ENCODE data around the gene SKI.
"Not testable (repeated sequence)": the region's sequence is repeated elsewhere in the genome, so short reads cannot be mapped to it uniquely, and the experiment has no call there.

The SKI gene

DNA sequence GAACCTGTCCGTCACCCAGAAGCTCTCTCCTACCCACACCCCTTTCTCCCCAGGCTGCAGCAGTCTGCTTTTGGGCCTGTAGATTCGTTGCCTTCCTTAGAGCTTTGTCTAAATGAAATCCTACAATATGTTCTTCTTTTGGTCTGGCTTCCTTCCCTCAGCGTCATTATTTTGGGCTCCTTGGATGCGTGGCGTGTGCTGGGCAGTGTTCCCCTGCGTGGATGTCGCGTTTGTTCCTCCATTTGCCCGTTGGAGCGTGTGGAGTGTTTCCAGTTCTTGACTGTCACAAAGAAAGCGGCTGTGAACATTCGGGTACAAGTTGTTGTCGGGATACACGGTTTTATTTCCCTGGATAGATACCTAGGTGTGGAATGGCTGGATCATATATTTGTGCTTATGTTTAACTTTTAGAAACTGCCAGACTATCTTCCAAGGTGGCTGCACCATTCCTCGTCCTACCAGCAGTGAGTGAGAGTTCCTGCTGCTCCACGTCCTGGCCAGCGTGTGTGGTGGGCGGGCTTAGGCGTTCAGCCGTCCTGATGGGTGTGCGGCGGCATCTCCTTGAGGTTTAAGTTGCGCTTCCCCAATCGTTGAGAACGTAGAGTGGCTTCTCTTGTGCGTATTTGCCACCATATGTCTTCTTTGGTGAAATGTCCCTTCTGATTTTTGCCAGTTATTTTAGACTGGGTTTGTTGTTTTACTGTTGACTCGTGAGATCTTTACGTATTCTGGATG, 31.7 kb downstream of the SKI start:
- DNase-seq (ENCODE audit: low read depth in 2 of 2) = no peak

DNA sequence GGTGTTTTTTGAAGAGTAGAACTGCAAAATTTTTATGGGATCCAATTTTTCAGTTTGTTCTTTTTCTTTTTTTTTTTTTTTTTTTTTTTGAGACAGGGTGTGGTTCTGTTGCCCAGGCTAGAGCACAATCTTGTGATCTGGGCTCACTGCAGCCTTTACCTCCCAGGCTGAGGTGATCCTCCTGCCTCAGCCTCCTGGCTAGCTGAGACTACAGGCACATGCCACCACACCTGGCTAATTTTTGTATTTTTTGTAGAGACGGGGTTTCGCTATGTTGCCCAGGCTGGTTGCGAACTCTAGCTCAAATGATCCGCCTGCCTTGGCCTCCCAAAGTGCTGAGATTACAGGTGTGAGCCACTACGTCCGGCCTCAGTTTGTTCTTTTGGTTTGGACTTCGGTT, 32.4 kb downstream of the SKI start:
- DNase-seq (ENCODE audit: low read depth in 2 of 2) = not testable (repeated sequence)

DNA sequence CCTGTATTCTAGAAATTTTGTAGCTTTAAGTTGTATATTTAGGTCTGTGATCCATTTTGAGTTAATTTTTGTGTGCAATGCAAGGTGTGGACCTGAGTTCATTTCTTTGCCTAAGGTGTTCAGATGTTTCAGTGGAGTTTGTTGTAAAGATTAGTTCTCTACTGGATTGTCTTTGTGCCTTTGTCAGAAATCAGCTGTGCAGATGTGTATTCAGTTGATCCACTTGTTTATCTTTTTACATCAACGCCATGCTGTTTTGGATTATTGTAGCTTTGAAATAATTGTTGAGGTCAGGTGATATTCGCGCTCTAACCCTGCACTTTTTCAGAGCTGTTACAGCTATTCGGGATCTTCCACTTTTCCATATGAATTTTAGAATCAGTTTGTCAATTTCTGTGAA, 32.8 kb downstream of the SKI start:
- no peak for DNase-seq (ENCODE audit: low read depth in 2 of 2)

DNA sequence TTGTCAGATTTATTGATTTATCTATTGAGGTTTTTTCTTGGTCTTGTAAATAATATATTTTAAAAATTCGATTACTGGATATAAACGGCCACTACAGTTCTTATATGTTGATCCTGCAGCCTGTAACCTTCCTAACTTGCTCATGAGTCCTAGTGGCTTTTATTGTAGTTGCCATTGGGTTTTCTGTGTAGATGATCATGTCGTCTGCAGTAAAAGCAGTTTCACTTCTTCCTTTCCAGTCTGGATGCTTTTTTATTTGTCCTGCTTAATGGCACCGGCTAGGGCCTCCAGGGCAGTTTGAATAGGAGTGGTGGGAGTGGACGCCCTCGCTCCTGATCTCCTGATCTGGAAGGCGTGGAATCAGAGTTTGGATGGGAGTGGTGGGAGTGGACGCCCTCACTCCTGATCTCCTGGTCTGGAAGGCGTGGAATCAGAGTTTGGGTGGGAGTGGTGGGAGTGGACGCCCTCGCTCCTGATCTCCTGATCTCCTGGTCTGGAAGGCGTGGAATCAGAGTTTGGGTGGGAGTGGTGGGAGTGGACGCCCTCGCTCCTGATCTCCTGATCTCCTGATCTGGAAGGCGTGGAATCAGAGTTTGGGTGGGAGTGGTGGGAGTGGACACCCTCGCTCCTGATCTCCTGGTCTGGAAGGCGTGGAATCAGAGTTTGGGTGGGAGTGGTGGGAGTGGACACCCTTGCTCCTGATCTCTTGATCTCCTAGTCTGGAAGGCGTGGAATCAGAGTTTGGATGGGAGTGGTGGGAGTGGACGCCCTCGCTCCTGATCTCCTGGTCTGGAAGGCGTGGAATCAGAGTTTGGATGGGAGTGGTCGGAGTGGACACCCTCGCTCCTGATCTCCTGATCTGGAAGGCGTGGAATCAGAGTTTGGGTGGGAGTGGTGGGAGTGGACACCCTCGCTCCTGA, 33.6 kb downstream of the SKI start:
- not testable (repeated sequence) for DNase-seq (ENCODE audit: low read depth in 2 of 2)

DNA sequence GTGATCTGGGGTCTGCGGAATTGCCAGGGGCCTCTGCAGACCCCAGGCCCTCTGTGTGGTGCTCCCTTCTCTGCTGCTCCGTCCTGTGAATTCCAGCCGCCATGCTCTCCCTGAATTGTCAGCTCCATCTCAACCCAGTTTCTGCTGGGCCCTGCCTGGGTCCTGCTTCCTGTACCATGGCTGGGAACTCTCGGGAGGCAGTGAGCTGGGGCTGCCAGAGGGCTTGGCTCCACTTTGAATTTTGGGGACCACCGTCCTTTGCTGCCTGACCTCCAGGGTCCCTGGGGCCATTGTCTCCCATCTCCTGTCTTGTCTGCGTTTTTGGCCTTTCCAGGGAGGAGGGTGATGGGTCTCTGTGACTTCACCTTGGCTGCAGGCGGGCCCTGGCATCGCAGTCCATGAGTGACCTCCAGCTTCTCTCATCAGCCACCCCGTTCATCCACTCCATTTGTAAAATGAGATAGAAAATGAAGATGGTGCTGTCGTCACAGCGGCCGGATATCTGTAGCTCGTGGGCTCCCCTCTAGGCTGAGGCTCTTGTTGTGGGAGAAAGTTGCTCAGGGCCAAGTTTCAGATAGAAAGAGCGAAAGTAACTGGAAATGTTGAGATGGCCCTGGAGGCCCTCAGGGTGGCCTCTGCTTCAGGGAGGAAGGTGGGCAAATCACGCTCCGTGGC, 38.3 kb downstream of the SKI start:
- no peak for DNase-seq (ENCODE audit: low read depth in 2 of 2)

DNA sequence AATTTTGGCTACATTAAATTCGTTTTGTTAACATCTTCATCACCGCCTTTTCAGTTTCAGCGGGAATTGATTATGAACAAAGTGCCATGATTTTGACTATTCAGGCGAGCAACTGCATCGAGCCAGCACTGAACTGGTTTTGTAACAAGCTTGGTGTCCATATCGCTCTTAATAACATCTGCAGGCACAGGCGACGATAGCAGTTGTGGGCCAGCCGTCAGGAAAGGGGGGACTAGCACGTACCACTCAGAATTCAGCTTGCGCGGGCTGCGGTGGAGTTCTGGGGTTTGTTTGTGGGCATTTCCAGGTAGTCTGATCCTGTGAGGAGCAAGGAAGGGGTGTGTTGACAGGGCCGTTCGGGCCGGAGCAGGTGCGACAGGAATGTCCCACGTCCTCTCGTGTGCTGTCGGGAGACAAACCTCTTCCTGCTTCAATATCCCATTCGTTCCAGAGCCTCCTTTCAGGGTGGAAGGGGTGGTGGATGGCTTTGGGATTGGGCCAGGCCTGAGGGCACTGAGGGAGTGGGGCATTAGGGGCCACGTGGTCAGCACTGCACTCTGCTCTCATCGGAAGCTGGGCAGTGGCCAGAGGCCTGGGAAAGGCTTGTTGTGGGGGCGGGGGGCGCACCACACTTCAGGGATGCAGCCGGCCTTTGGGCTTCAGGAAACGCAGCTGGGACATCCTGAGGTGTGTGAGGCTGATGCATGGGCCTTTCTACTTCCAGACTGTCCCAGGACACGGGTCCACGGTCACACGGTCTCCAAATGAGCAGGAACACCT, 39.1 kb downstream of the SKI start:
- DNase-seq (ENCODE audit: low read depth in 2 of 2) = no peak

DNA sequence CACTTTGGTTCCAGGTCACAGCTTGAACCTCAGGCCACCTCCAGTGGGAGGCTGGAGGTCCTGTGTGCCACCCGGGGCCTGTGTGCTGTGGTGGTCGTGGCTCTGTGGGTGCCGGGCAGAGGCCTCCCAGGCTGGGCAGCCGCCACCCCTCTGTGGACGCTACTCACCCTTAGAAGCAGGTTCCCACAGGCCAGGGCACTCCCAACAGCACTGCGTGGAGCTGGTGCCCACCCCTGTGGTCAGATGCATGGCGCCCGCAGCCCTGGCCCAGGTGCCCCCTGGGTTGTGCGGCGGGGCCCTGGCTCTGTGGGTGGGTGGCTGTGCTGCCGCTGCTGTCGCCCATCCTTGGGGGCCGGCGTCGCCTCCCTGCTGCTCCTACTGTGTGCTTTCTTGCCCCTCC, 39.7 kb downstream of the SKI start:
- no peak for DNase-seq (ENCODE audit: low read depth in 2 of 2)

DNA sequence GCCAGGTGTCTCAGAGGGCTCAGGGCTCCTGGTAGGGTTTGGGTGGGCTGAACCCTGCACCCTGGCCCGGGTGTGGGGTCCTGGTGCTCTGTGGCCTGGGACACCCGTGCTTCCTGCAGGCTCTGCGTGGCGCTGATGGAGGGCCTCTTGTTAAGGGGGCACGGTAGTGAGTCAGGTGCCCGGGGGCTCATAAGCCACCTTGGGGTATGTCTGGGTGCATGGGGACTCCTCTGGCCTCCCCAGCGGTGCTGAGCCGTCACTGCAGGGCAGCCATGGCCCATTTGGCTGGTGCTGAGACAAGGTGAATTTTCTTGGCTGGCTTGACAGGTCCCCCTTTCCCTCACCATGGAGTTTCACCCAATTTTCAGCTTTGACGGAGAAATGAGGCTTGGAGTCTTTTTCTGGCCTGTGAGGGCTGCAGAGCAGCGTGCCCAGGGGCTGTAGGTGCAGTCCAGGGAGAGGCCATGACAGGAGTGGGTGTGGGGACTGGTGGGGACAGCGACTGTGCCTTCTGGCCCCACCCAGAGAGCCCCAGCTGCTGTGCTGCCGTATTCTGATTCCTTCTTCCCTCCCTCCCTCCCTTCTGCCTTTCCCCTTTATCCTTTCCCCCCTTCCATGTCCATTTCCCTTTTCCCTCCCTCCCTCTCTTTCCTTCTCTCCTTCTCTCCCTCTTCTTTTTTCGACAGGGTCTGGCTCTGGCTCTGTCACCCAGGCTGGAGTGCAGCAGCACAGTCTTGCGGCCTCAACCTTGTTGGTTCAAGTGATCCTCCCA, 40.4 kb downstream of the SKI start:
- DNase-seq (ENCODE audit: low read depth in 2 of 2) = no peak

DNA sequence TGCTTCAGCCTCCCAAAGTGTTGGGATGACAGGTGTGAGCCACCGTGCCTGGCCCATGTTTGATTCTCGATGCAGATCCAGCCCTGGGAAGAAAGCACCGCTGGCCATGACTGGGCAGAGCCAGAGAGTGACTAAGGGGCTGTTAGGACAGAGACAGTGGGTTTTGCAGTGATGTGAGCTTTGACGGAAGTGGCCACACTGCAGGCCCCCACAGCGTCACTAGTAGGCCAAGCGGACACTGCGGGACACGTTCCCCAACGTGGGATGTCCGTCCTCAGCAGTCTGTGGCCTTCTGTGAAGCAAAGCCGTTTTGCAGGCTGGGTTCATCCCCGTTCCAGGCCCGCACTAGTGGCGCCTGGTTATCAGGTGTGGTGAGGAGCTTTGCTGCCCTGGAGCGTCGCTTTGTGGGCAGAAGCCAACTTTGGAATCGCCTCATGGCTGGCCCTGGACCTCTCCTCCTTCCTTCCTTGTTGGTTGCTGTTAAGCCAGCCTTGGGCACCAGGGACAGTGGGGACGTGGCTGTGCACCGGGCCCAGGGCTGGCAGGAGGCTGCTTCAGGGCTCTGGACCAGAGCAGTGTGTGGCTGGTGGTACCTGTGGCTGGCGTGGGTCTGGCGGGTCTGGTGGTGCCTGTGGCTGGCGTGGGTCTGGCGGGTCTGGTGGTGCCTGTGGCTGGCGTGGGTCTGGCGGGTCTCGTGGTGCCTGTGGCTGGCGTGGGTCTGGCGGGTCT, 41.2 kb downstream of the SKI start:
- no peak for DNase-seq (ENCODE audit: low read depth in 2 of 2)

DNA sequence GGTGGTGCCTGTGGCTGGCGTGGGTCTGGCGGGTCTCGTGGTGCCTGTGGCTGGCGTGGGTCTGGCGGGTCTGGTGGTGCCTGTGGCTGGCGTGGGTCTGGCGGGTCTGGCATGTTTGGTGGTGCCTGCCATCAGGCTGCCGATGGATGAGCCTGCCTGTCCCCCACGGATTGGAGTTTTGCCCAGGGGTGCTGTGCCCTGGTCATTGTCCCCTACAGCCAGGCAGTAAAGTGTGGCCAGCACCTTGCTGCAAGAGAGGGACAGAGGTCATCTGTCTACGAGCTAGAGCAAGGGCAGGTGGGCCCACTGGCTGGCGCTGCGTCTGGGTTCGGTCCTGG, 41.8 kb downstream of the SKI start:
- DNase-seq (ENCODE audit: low read depth in 2 of 2) = no peak

DNA sequence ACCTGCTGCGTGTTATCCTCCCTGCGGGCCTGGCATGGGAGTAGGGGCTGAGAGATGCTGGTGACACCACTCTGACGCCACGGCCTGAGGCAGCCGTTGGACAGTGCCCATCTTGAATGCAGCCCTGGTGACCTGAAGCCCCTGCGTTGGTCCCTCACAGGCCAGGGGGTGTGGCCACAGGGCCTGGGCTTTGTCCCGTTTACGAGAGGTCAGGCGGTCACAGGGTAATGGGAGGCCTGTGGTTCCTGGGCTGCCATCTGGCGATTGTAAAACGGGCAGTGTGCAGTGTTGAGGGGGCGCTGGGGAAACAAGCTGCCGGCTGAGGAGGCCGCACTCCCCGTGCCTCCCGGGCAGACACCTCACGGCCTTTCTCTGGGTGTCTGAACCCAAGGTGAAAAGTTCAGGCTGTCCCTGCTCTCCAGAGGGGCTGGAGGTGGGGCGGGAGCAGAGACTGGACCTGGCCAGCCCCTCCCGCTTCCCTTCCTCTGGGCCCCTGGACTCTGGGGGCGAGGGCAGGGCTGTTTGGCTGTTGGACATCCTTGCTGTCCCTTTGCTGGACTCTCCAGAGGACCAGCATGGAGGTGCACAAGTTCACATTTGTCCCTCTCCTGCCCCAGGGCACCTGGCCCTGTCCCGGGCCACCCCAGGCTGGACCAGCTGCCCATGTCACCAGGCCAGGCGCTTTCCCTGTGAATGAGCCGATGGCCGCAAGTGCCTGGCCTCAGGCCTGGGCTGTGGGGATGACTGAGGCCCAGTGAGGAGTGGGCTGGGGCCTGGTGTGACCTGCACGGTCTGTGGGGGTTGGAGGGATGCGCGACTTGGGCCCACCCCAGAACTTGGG, 42.4 kb downstream of the SKI start:
- DNase-seq (ENCODE audit: low read depth in 2 of 2) = no peak

DNA sequence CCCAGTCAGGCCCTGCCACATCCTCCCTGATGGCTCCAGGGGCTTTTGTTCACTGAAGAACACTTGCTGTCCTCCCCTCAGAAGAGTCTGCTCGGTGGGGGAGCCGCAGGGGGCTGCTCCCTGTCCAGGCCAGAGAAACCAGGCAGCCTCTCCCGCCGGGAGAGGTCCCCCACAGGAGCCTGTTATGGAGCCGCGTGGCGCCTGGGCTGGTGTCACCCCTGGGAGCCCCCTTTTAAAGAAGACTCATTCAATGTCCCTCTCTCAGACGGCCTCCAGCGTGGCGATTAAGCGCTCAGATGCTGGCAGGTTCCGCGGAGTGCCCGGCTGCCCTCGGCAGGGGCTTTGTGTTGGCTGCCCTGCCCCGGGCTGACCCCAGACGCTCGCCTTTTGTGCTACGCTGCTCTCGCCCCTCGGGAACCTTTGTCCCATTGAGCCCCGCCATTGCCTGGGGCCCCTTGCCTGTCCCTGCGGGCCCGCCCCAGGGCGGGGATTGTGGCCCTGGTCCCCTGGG, 43.1 kb downstream of the SKI start:
- DNase-seq (ENCODE audit: low read depth in 2 of 2) = no peak

DNA sequence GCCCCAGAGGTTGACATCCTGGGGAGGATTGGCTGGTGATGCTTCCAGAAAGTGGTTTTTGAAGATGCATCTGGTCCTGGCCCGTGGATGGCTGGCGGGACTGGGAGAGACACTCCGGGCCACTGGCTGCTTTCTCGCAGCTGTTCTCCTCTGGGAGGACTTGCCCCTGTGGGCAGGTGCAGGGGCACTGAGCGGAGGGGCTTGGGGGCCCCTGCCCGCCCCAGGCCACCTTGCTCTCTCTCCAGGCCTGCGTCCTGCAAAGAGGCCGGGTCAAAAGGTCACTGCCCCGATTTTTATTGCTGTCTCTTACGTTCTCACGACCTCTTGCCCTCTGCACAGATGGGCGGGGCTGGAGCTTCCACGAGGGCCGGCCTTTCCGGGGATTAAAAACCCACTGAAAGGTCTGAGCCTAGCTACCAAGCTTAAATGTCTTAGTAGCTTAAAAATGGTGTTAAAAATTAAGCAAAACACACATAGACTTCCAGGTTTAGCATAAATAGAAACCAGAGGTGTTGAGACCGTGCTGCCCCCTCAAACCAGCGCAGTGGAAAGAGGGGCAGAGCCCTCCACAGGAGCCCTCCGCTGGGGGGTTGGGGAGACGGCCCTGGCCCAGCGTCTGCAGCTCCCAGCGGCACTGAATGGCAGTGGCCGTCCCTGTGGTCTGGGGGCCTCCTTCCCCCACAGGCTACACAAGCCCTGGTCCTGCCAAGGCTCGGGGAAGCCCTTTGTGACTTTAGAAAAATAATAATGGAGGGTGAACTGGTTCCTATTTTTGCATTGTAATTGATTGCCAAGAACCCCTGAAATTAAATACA, 43.9 kb downstream of the SKI start:
- no peak for DNase-seq (ENCODE audit: low read depth in 2 of 2)

DNA sequence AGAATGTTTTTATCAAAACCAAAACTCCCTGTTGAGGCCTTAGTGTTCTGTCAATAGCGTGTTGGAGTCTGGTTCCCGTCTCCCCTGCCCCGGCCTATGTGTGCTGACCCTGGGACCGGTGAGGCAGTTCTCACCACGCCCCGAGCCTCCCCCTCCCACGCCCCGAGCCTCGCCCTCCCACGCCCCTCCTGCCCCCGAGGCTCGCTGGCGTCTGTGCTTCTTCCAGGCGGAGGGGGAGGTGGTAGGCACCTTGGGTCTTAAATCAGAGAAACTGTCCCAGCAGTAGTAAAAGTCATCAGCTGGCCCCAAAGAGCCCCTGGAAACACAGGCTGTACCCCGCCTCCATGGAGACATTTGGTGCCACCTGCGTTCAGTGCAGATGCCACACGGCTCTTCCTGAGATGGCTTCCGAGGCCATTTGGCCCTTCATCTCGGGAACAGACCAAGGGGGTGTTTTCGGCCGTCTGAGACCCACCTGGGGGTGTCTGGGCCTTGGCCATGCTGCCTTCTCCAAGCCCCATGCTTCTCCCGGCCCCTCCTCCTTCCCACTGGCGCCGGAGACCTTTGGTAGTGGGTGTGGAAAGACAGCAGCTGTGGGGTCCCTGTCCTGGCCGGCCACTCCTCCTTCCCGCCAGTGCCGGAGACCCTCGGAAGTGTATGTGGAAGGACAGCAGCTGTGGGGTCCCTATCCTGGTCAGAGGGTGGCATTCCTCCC, 44.7 kb downstream of the SKI start:
- DNase-seq (ENCODE audit: low read depth in 2 of 2) = no peak

DNA sequence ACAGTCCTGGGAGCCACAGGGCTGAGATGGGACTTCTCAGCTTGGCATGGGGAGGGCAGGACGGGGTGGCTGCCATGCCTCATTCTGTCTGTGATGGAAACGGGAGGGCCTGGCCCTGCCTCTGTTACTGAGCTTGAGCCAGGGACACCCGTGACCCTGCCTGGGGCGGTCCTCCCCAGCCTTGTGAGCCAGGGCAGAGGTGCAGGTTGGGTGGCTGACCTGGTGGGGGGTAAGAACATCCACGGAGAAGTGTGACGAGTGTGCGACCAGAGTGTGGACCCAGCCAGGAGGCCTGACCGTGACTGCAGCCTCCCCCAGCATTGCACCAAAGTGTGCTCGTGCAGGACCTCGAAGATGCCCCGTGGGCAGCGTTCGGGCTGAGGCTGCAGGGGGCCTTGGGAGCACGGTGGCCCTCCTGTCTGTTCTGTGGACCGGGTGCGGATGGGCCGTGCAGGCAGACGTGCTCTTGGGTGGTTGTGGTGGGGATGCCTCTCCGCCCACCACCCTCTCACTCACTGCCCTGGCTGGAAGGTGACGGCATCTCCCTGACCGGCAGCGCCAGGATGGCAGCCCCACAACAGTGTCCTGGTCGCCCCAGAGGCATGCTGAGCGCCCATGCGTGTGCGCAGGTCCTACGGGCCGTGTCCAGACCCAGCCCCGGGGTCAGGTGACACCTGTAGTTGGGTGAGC, 45.4 kb downstream of the SKI start:
- DNase-seq (ENCODE audit: low read depth in 2 of 2) = no peak

DNA sequence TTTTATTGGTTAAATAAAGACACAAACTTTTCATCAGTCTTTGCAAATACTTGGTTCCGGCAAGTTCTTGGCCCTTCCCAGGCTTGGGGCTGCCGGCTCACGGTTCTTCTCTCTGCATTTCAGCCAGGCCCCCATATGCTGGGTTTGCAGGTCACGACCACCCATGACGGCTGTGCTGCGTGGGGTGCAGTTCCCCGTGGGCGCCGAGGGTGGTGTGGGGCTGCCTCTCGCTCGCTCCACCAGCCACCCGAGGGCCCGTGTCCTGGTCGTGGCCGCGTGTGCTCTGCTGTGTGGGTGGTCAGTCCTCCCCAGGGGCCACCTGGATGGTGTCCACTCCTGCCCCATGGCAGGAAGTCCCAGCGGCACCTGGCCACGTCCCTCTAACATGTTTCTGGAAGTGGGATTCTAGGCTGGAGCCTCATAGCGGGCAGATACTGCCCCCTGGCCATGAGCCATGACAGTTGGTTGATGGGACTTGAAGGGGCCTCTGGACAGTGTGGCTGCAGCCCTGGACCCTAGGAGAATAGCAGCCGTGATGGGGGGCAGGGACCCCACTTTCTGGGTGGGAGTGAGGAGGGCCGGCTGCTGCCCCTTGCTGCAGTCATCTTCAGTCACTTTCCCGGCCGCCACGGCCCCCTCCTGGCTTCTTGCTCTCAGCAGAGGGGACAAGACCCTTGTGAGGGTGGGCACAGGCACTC, 46.3 kb downstream of the SKI start:
- DNase-seq (ENCODE audit: low read depth in 2 of 2) = no peak
